Stimulated activated naive CD8-positive, alpha-beta T cell treated with anti-CD3 and anti-CD28 coated beads, Interleukin-15, Interleukin-2, amounts not matched to agents 100 ng/mL and 50 ng/mL, for 24 hours (primary cell): Measurements from ENCODE around the gene L3MBTL4.

Experiments
- H3K27ac Mint-ChIP-seq: one replicate; pipeline ENCODE4 v1.8.0; 2021; ENCODE audit warnings: mild to moderate bottlenecking, mixed read lengths
- H3K27me3 Mint-ChIP-seq: one replicate; pipeline ENCODE4 v1.8.0; 2021; ENCODE audit warnings: mixed read lengths
- H3K36me3 Mint-ChIP-seq: one replicate; pipeline ENCODE4 v1.8.0; 2021; ENCODE audit warnings: low read depth, mixed read lengths
- H3K4me1 Mint-ChIP-seq: one replicate; pipeline ENCODE4 v1.8.0; 2021; ENCODE audit warnings: low read depth, mixed read lengths
- H3K4me3 Mint-ChIP-seq: one replicate; pipeline ENCODE4 v1.8.0; 2021; ENCODE audit warnings: mild to moderate bottlenecking, mixed read lengths
- H3K9me3 Mint-ChIP-seq: one replicate; pipeline ENCODE4 v1.8.0; 2021; ENCODE audit warnings: mixed read lengths

The L3MBTL4 gene

DNA sequence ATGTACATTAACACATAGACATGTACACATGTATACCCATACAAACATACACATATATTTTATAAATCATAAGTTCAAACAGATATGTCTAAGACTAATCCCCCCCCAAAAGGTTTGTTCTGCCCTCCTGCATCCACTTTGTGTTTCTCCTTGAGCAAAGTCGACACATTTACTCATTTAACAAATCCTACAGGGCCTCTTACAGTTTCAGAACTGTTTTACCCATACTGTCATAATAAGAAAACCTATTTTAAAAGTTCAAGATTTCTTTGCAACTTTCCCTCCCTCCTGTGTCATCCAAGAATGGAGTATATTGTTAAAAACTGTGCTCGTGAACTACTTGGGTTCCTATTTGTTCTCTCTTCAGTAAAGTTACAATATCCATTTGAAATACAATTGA lies 166.7 kb downstream of the L3MBTL4 start:
- Mint-ChIP-seq H3K4me1 (peaks cover 8% of the 10 kb centered on the region), H3K27me3 (no peaks in the 10 kb centered on the region), H3K36me3 (no peaks in the 10 kb centered on the region), H3K27ac (no peak overlapping the region), H3K4me3 (no peak overlapping the region), H3K9me3 (no peaks in the 10 kb centered on the region)

DNA sequence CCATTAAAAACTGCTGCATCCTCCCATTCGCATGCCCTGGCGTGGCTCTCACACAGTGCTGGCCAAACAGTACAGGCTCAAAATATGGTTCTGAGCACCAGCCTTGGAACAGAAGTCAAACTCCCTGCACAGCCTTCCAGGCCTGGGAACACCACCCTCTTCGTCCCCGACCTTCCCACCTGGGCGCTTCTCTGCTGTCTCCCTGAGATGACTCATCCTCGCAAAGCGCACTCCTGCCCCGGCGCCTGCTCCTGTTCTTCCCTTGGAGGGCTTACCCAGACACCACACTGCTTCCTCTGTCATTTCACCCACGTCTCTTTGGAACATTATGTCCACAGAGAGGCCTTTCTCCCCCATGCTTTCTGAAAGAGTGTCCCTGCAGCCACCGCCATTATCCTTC lies 172.7 kb downstream of the L3MBTL4 start:
- Mint-ChIP-seq H3K27ac (no peak overlapping the region), H3K27me3 (no peaks in the 10 kb centered on the region), H3K4me1 (no peaks in the 10 kb centered on the region), H3K36me3 (no peaks in the 10 kb centered on the region), H3K9me3 (no peaks in the 10 kb centered on the region), H3K4me3 (no peak overlapping the region)

DNA sequence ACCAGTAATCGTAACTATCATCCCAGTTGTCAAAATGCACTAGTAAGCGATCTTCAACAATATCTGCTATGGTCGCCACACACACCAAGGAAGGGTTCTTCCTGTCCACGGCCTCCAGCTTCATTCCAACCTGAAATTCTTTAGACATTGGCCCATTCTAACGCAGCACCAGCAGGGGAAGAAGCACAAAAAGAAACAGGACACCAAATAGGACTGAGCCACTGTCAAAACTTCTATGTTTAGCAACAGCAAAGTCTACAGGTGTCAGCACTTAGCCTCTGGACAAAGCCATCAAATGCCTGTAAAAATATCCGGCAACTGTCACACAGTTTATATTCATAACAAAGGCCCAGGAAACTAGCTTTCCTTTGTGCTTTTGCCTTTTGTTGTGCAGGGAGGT lies 175.0 kb downstream of the L3MBTL4 start:
- no peaks in the 10 kb centered on the region for H3K27me3 Mint-ChIP-seq
- H3K36me3 Mint-ChIP-seq: peaks cover 5% of the 10 kb centered on the region
- H3K4me3 Mint-ChIP-seq: no peak overlapping the region
- H3K27ac Mint-ChIP-seq: no peak overlapping the region
- H3K9me3 Mint-ChIP-seq: peaks cover 3% of the 10 kb centered on the region
- no peaks in the 10 kb centered on the region for H3K4me1 Mint-ChIP-seq

DNA sequence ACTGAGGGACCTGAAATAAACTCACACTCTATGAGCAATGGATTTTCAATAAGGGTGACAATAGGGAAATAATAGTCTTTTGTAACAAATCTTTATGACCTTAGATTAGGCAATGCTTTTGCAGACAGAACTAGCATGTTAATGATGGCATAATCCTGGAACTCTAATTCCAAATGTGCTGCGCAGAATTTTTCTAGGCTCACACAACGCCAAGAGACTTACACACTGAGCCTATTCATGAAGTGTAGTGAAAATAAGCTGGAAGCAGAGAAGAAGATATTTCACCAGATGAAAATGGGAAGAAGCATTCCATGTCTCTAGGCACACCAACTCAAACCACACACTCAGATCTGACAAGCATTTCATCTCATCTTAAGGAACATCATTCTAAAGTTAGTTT lies 178.5 kb downstream of the L3MBTL4 start:
- H3K36me3 Mint-ChIP-seq: peaks cover 14% of the 10 kb centered on the region
- no peak overlapping the region for H3K4me3 Mint-ChIP-seq
- no peaks in the 10 kb centered on the region for H3K27me3 Mint-ChIP-seq
- peaks cover 9% of the 10 kb centered on the region for H3K9me3 Mint-ChIP-seq
- H3K4me1 Mint-ChIP-seq: no peaks in the 10 kb centered on the region
- no peak overlapping the region for H3K27ac Mint-ChIP-seq

DNA sequence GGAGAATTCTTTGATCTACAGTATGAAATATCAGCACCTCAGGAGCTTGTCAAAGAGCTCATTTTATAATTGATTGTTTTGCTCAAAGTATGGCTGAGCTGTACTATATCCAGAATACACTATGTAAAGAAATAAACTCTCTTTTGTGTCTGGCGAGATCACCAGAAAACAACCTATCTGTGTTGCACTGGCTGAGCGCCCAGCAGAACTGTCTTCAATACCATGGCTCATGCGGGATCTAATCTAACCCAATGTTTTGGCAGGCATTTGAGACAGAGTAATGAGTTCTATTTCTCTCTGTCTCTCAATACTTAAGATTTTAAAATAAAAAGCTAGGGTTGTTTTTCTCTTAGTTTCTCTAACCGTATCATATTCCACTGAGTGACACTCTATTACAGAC lies 192.4 kb downstream of the L3MBTL4 start:
- Mint-ChIP-seq H3K4me3 (no peak overlapping the region), H3K9me3 (peaks cover 8% of the 10 kb centered on the region), H3K27ac (no peak overlapping the region), H3K4me1 (no peaks in the 10 kb centered on the region), H3K27me3 (no peaks in the 10 kb centered on the region), H3K36me3 (no peaks in the 10 kb centered on the region)

DNA sequence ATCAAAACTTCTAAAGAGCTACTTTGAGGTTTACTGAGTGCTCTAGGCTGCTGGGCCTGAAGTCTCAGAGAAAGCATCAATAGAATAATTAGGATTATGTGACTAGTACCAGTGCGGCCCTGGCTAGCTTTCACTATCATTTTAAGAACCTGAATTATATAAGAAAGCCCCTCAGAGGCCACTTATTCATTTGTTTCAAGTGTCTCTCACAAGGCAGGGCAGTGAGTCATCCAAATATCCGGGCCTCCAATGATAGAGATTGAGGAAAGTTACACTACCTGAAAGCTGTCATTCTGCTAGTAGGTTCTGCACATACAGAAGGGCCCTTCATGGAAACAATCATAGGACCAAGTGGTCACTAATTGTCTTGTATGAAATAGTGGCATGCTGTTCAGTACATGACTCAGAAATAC lies 193.1 kb downstream of the L3MBTL4 start:
- H3K4me1 Mint-ChIP-seq: no peaks in the 10 kb centered on the region
- H3K4me3 Mint-ChIP-seq: no peak overlapping the region
- no peaks in the 10 kb centered on the region for H3K27me3 Mint-ChIP-seq
- no peak overlapping the region for H3K27ac Mint-ChIP-seq
- peaks cover 11% of the 10 kb centered on the region for H3K9me3 Mint-ChIP-seq
- H3K36me3 Mint-ChIP-seq: no peaks in the 10 kb centered on the region

DNA sequence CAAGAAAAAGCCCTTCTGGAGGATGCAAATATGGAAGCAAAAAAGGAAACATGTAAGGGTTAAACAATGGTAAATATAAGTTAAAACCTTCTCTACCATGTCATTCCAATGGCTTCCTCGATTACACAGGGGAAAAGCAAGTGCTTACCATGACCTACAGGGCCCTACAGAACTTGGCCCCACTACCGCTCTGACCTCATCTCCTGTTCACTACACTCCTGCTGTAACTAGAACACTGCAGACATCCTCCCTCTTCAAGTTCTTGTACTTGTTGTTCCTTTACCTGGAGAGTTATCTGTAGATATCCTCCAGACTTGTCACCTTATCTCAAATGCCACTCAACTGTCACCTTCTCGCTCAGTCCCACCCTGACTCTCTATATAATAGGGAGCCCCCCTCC lies 194.6 kb downstream of the L3MBTL4 start:
- H3K27ac Mint-ChIP-seq: no peak overlapping the region
- no peaks in the 10 kb centered on the region for H3K27me3 Mint-ChIP-seq
- no peaks in the 10 kb centered on the region for H3K4me1 Mint-ChIP-seq
- H3K9me3 Mint-ChIP-seq: peaks cover 11% of the 10 kb centered on the region
- H3K36me3 Mint-ChIP-seq: no peaks in the 10 kb centered on the region
- H3K4me3 Mint-ChIP-seq: no peak overlapping the region

DNA sequence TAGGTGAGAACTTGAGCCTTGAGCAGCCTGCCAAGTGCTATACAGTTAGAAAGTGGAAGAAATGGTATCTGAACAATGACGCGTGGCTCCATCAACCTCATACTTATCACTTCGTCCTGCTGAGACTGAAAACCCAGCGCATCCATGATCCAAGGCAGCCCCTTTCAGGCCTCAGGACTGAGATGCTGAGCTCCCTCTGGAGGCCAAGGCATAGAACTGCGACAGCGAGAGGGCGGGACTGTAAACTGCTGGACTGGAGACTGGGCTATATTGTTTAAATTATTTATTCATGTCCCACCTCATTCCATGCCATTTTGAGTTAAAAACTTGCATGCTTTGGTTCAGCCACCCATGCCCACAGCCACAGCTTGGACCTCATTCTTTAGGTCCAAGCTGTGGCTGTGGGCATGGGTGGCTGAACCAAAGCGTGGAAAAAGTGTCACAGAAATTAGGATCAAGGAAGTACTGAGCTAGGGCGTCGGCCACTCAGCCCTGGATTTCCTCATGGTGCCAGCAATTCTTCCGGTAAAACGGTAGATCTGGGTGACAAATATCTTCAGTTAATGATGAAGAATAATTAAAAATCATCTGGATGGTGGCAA lies 195.5 kb downstream of the L3MBTL4 start:
- no peaks in the 10 kb centered on the region for H3K36me3 Mint-ChIP-seq
- H3K4me1 Mint-ChIP-seq: no peaks in the 10 kb centered on the region
- H3K9me3 Mint-ChIP-seq: peaks cover 3% of the 10 kb centered on the region
- H3K27ac Mint-ChIP-seq: no peak overlapping the region
- no peaks in the 10 kb centered on the region for H3K27me3 Mint-ChIP-seq
- H3K4me3 Mint-ChIP-seq: no peak overlapping the region

DNA sequence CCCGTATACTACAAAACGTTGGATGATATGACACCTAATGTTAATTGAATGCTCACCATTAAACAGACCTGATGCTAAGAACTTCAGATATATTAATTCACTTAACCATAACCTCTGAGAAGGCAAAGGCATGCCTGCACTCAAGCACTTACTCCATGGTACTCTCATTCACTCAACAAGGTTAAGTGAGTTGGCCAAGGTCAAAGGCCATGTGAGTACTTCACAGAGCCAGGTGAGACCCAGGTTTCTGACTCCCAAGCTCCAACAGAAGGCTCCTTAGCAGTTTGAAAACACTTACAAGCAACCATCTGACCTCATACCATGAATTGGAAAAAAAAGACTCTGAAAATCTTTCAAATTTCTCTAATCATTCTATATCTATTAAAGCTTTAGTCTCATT lies 198.8 kb downstream of the L3MBTL4 start:
- no peaks in the 10 kb centered on the region for H3K27me3 Mint-ChIP-seq
- H3K9me3 Mint-ChIP-seq: peaks cover 3% of the 10 kb centered on the region
- no peak overlapping the region for H3K27ac Mint-ChIP-seq
- H3K4me3 Mint-ChIP-seq: no peak overlapping the region
- H3K36me3 Mint-ChIP-seq: no peaks in the 10 kb centered on the region
- no peaks in the 10 kb centered on the region for H3K4me1 Mint-ChIP-seq

DNA sequence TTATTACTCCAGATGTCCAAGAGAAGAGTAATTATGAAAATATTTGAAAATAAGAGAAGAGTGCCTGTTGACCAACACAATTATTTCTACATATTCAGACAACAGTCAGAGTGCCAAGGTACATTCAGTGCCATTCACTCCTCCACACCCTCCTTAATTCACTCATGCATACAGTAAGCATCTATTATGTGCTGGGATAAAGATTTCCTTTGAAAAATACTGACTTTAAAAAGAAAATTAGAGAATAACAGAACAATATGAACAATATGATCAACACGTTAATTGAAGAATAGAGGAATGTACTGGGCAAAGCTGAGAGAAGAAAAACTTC lies 203.6 kb downstream of the L3MBTL4 start:
- H3K36me3 Mint-ChIP-seq: no peaks in the 10 kb centered on the region
- H3K4me3 Mint-ChIP-seq: no peak overlapping the region
- H3K9me3 Mint-ChIP-seq: peaks cover 7% of the 10 kb centered on the region
- no peaks in the 10 kb centered on the region for H3K4me1 Mint-ChIP-seq
- H3K27me3 Mint-ChIP-seq: no peaks in the 10 kb centered on the region
- H3K27ac Mint-ChIP-seq: no peak overlapping the region

DNA sequence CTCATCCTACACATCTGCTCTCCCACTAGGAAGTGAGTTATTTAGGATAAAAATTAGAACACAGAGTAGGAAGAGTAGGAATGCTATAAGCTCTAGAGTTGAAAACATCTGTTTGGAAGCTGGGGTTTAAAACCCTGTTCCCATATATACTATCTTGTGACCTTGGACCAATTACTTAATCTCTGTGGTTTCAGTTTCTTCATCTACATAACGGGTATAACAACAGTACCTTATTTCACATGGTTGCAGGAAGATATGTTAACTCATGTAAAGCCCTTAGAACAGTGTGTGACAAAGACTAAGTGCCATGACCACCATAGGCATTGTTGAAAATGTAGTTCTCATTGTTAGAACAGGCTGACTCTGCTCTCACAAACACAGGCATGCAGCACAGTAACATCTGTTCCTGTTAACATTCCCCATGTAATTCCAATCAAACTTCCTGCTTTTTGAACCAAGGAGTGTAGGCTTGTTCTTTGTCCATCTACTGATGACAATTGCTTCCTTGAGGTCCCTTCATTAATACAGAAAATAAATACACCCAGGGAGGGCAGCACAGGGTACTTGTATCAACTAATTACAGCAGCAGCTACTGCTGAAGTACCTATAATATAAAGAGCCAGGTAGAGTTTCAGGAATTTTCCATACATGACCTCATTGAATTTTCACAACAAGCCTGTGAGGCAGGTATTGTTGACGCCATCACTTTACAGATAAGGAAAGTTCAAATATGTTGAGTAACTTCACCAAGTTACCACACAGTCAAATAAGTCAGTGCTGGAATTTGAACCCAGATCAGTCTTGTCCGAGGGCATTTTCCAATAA lies 204.2 kb downstream of the L3MBTL4 start:
- peaks cover 7% of the 10 kb centered on the region for H3K9me3 Mint-ChIP-seq
- H3K27me3 Mint-ChIP-seq: no peaks in the 10 kb centered on the region
- no peak overlapping the region for H3K4me3 Mint-ChIP-seq
- H3K27ac Mint-ChIP-seq: no peak overlapping the region
- no peaks in the 10 kb centered on the region for H3K36me3 Mint-ChIP-seq
- H3K4me1 Mint-ChIP-seq: no peaks in the 10 kb centered on the region

DNA sequence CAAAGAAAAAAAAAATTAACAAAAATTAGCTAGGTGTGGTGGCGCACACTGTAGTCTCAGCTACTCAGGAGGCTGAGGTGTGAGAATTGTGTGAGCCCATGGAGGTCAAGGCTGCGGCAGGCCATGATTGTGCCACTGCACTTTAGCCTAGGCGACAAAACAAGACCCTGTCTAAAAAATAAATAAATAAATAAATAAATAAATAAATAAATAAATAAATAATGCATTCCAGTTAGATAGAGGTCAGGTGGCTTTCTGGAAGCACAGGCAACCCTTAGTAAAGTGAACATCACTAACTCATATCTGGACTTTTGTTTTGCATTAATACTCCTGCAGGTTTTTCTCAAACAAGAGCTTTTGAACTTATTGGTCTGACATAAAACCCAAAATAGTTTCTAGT lies 206.8 kb downstream of the L3MBTL4 start:
- no peaks in the 10 kb centered on the region for H3K27me3 Mint-ChIP-seq
- H3K4me3 Mint-ChIP-seq: no peak overlapping the region
- H3K9me3 Mint-ChIP-seq: peaks cover 7% of the 10 kb centered on the region
- no peak overlapping the region for H3K27ac Mint-ChIP-seq
- no peaks in the 10 kb centered on the region for H3K36me3 Mint-ChIP-seq
- no peaks in the 10 kb centered on the region for H3K4me1 Mint-ChIP-seq

DNA sequence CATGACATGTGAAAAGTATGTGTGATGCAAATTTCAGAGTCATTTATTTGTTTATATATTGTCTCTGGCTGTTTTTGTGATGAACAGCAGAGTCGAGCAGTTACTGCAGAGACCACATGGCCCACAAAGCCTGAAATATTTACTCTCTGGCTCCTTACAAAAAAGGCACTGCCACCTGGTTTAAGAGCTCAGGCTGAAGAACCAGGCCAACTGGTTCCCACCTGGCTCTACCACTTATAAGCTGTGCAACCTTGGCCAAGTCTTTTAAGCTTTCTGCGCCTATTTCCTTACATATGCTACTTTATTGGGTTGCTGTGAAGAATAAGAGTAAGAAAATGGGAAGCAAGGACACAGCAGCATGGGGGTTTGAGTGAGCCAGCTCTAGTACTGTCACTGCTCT lies 207.6 kb downstream of the L3MBTL4 start:
- H3K36me3 Mint-ChIP-seq: no peaks in the 10 kb centered on the region
- H3K9me3 Mint-ChIP-seq: peaks cover 7% of the 10 kb centered on the region
- no peak overlapping the region for H3K27ac Mint-ChIP-seq
- H3K4me3 Mint-ChIP-seq: no peak overlapping the region
- H3K4me1 Mint-ChIP-seq: no peaks in the 10 kb centered on the region
- no peaks in the 10 kb centered on the region for H3K27me3 Mint-ChIP-seq

DNA sequence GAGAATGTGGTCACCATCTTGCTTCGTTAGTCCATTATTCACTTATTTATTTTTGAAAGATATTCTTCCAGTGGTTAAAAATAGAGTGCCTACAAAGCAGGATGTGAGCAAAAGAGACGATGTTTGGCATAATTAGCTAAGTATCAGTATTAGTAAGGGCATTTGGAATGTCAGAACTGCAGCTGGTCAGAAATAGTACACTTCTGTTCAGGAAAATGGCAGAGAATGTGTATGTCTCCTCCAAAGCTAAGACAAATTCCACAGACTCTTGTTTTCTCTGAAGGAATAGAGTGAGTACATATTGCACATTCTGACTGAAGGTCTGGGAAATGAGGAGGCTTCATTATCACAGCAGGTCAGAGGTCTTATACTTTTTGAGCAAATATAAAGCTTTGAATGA lies 209.0 kb downstream of the L3MBTL4 start:
- no peak overlapping the region for H3K27ac Mint-ChIP-seq
- H3K4me1 Mint-ChIP-seq: no peaks in the 10 kb centered on the region
- H3K9me3 Mint-ChIP-seq: peaks cover 6% of the 10 kb centered on the region
- H3K4me3 Mint-ChIP-seq: no peak overlapping the region
- no peaks in the 10 kb centered on the region for H3K36me3 Mint-ChIP-seq
- H3K27me3 Mint-ChIP-seq: no peaks in the 10 kb centered on the region

DNA sequence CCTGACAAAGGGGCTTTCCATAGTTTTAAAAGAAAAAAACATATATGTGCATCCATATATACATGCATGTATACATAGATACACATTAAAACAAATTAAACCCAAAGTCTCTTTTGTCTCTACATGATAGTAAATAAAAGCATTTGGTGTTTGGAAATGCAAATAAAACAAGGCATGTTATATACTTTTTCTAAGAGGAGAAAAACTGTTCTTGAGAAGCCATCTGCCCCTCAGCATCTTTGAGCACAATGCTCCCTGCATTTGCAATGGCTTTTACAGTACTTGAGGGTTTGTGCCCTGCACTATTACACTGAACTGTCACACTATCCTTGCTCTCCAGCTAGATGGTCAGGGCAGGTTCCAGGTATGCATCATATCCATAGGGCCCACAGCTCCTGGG lies 210.2 kb downstream of the L3MBTL4 start:
- Mint-ChIP-seq H3K36me3 (no peaks in the 10 kb centered on the region), H3K4me1 (no peaks in the 10 kb centered on the region), H3K27ac (no peak overlapping the region), H3K9me3 (no peaks in the 10 kb centered on the region), H3K4me3 (no peak overlapping the region), H3K27me3 (no peaks in the 10 kb centered on the region)

DNA sequence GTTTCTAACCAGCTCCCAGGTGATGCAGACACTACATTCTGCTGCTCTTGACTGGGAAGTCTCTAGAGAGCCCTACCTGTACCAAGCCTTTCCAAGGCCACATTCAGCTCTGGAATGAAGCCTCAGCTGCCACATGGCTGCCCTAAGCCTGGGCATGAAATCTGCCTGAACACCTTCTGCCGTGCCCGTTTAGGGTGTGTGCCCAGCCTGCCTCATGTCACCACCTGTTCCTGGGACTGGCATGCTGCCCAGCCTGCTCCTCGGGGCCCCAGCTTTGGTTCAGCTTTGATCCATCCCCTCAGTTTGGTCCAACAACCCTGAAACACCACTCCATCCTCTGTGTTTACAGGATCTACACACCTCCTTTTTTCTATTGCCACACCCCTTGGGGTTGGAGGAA lies 210.9 kb downstream of the L3MBTL4 start:
- H3K9me3 Mint-ChIP-seq: no peaks in the 10 kb centered on the region
- H3K27ac Mint-ChIP-seq: no peak overlapping the region
- no peak overlapping the region for H3K4me3 Mint-ChIP-seq
- no peaks in the 10 kb centered on the region for H3K36me3 Mint-ChIP-seq
- H3K4me1 Mint-ChIP-seq: no peaks in the 10 kb centered on the region
- H3K27me3 Mint-ChIP-seq: no peaks in the 10 kb centered on the region
